Calu3 (cell line): ENCODE data around the gene RYR3. TPM values are rescaled to one million over a fixed set of nuclear protein-coding genes. Genes with fewer than 3 reads are reported as not detected.

ENCODE experiments used
- BruUV-seq: library from RNA; stranded (reverse); fragments of 400-500 nt; replicated peaks from 2 replicates; lab custom pipeline; 2021; lab: Mats Ljungman, UMichigan
- CTCF ChIA-PET: fragments of 300-600 bp; sonication (Branson Sonifier 250); formaldehyde crosslinking; loops from one replicate; lab custom pipeline; 2022; ENCODE audit warnings: antibody characterized with exemption; lab: Charles Lee
- DNase-seq: peaks from one replicate; pipeline ENCODE4 v3.0.0; 2022
- H3K27ac Mint-ChIP-seq: one replicate; pipeline ENCODE4 v1.8.0; 2022; ENCODE audit warnings: mixed read lengths; ENCODE audit not compliant: unreplicated experiment
- H3K27me3 Mint-ChIP-seq: one replicate; pipeline ENCODE4 v1.8.0; 2022; ENCODE audit warnings: mixed read lengths; ENCODE audit not compliant: unreplicated experiment
- H3K36me3 Mint-ChIP-seq: one replicate; pipeline ENCODE4 v1.8.0; 2022; ENCODE audit warnings: mild to moderate bottlenecking, moderate library complexity, mixed read lengths; ENCODE audit not compliant: insufficient read depth, unreplicated experiment
- H3K4me1 Mint-ChIP-seq: one replicate; pipeline ENCODE4 v1.8.0; 2022; ENCODE audit warnings: mild to moderate bottlenecking, low read depth, mixed read lengths; ENCODE audit not compliant: unreplicated experiment
- H3K4me3 Mint-ChIP-seq: one replicate; pipeline ENCODE4 v1.8.0; 2022; ENCODE audit warnings: mild to moderate bottlenecking, low read depth, moderate library complexity, mixed read lengths; ENCODE audit not compliant: unreplicated experiment
- H3K9me3 Mint-ChIP-seq: one replicate; pipeline ENCODE4 v1.8.0; 2022; ENCODE audit warnings: low read depth, mixed read lengths; ENCODE audit not compliant: unreplicated experiment
- intact Hi-C: fragments of 100-400 bp; cut with micrococcal nuclease; formaldehyde crosslinking; loops from one replicate; pipeline ENCODE4 v1.10.0; 2022; ENCODE audit not compliant: unreplicated experiment
- total RNA-seq: library from RNA; stranded (reverse); gene quantifications from 2 replicates; pipeline ENCODE4 v1.2.3, GENCODE V29; 2022
- TF ChIP-seq, protein P1 (sequence below): fragments of 200-600 bp; IDR thresholded peaks from one replicate; pipeline ENCODE4 v1.8.0; 2022; ENCODE audit warnings: antibody characterized with exemption; ENCODE audit not compliant: unreplicated experiment

RYR3 gene
- total RNA-seq, 1 experiment from 2014 or later, result not detected

GRCh38 chr15:33343275-33343674 is 32.5 kb downstream of the RYR3 start:
- Mint-ChIP-seq H3K9me3 (no peaks in the 10 kb centered on the region), H3K27ac (no peak overlapping the region), H3K27me3 (peaks cover 24% of the 10 kb centered on the region), H3K36me3 (no peaks in the 10 kb centered on the region), H3K4me3 (no peak overlapping the region), H3K4me1 (no peaks in the 10 kb centered on the region)
- BruUV-seq, result no TSS peak
- TF ChIP-seq, protein P1, sequence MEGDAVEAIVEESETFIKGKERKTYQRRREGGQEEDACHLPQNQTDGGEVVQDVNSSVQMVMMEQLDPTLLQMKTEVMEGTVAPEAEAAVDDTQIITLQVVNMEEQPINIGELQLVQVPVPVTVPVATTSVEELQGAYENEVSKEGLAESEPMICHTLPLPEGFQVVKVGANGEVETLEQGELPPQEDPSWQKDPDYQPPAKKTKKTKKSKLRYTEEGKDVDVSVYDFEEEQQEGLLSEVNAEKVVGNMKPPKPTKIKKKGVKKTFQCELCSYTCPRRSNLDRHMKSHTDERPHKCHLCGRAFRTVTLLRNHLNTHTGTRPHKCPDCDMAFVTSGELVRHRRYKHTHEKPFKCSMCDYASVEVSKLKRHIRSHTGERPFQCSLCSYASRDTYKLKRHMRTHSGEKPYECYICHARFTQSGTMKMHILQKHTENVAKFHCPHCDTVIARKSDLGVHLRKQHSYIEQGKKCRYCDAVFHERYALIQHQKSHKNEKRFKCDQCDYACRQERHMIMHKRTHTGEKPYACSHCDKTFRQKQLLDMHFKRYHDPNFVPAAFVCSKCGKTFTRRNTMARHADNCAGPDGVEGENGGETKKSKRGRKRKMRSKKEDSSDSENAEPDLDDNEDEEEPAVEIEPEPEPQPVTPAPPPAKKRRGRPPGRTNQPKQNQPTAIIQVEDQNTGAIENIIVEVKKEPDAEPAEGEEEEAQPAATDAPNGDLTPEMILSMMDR, result no peak
- DNase-seq, result no peak
- intact Hi-C loops, result no loop called here
- CTCF ChIA-PET, result no interaction called here

DNA sequence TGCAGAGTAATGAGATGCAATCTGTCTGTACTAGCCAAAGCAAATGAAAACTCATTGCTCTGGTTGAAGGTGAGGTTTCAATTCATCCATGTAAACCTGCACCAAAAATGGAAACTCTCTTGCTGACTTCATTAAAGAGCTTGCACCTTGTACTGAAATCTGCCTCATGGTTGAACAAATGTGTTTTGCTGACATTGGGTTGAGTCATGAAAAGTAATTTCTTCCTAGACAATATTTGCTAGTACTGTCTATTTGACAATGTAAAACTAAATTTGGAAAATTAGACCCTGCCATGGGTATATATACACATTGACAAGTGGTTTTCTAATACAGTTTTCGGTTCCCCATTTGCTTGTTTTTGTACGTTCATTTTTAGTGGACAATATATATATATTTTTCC is 33.3 kb downstream of the RYR3 start:
- H3K9me3 Mint-ChIP-seq, result no peaks in the 10 kb centered on the region

DNA sequence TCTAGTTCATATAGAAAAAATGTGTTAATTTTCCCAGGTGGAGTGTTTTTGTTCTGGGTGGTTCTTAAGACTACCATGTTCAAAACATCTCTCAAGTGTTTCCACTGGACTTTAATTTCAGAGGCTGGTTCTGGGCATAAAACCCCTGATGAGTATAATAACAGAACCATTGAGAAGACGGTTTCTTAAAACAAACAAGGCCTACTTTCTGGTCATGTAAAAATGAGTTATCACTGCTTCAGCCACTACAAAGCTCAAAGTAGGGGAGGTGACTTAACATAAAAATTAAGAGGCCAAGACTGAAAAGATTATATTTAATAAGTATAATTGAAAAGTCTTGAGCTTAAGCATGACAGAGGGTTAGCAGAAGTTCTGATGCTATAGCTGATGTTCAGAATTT is 33.8 kb downstream of the RYR3 start:
- intact Hi-C loops, result no loop called here
- TF ChIP-seq, protein P1, result no peak
- no TSS peak for BruUV-seq
- CTCF ChIA-PET, result no interaction called here
- Mint-ChIP-seq H3K4me3 (no peak overlapping the region), H3K27ac (no peak overlapping the region), H3K9me3 (no peaks in the 10 kb centered on the region), H3K4me1 (no peaks in the 10 kb centered on the region), H3K27me3 (peaks cover 15% of the 10 kb centered on the region), H3K36me3 (no peaks in the 10 kb centered on the region)
- no peak for DNase-seq

More for the DNA sequence above, 33.3 kb downstream of the RYR3 start:
- Mint-ChIP-seq H3K27me3 (peaks cover 19% of the 10 kb centered on the region), H3K27ac (no peak overlapping the region), H3K36me3 (no peaks in the 10 kb centered on the region), H3K4me1 (no peaks in the 10 kb centered on the region), H3K4me3 (no peak overlapping the region)
- BruUV-seq, result no TSS peak
- CTCF ChIA-PET, result no interaction called here
- TF ChIP-seq, protein P1, result no peak
- intact Hi-C loops, result no loop called here
- DNase-seq, result no peak

DNA sequence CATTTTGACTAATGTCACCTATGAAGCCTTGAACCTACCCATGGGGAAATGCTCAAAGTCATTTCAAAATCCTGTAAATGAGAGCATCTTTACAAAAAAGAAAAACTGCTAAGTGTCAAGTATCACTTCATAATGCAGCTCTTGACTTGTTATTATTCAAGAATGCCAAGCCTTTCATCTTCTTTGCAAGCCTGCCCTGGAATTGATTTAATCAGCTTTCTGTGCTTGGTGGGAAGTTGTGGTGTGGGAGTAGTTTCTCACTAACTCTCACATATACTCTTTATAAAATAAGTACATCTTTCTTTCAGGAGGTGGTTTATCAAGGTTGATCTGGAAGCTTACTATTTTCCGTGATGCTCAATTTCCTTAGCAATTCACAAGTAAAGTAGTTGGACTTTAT is 43.6 kb downstream of the RYR3 start:
- intact Hi-C loops, result no loop called here
- DNase-seq, result no peak
- TF ChIP-seq, protein P1, result no peak
- Mint-ChIP-seq H3K4me3 (no peak overlapping the region), H3K27ac (no peak overlapping the region), H3K4me1 (no peaks in the 10 kb centered on the region), H3K36me3 (no peaks in the 10 kb centered on the region), H3K27me3 (peaks cover 23% of the 10 kb centered on the region), H3K9me3 (no peaks in the 10 kb centered on the region)
- CTCF ChIA-PET, result no interaction called here
- BruUV-seq, result no TSS peak
